Kidney capillary endothelial cell (primary cell): Measurements from ENCODE around the gene LONRF2.

Source experiments
- DNase-seq: peaks from one replicate; pipeline ENCODE4 v3.0.0-alpha.2; 2018; ENCODE audit warnings: low spot score

The LONRF2 gene

GRCh38 chr2:100235581-100235980, 86.7 kb downstream of the LONRF2 start:
- DNase-seq = no peak

DNA sequence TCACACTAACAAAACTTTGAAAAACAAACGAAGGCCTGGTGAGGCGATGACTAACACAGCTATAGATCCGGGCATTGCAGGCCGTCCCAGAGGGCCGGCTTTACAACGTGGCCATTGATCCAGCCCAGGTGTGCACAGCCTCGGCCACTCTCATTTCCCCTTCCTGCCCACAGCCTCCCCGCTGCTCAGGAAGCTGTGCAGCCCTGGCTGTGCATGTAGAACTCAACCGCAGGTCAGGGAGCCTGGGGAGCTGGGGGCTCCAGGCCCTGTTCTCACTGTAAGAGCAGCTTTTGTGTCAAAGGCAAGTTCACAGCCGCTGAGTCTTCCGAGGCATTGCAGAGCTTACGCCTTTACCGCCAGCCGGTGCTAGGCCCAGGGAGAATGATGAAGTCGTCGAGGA, 87.2 kb downstream of the LONRF2 start:
- no peak for DNase-seq

GRCh38 chr2:100234141-100234540, 88.2 kb downstream of the LONRF2 start:
- DNase-seq = no peak

- no peak for DNase-seq
Observed at GRCh38 chr2:100233061-100233460, 89.2 kb downstream of the LONRF2 start.

DNA sequence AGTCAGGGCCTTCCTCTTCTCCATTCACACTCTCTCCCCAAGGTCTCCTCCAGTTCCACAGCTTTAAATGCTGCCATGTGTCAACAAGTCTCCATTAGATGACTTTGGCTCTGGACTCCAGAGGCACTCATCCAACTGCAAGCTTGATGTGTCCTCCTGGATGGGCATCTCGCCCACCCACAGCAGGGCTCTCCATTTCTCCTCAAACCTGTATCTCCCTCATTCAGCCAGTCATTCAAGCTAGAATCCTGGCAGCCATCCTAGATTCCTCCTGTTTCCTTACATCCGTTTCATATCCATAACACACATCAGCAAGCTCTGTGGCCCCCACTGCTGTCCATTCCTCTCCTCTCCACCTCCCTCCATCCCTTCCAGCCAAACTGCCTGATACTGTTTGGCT, 91.5 kb downstream of the LONRF2 start:
- DNase-seq = no peak

DNA sequence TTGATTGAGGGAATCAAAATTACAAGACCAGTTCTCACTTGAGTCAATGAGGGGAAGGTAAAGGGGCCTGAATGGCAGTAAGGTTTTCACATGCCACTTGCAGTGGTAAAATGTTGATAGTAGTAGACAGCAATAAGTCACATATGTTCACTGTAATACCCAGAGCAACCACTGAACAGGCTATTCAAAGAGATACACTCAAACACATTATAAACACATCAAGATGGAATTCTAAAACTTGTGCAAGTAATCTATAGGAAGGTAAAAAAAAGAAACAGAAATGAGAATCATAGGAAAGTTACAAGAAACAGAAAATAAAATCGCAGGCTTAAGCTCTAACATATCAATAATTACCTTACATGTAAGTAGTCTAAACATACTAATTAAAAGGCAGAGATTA, 93.3 kb downstream of the LONRF2 start:
- DNase-seq = no peak

GRCh38 chr2:100228415-100228814, 93.9 kb downstream of the LONRF2 start:
- no peak for DNase-seq

DNA sequence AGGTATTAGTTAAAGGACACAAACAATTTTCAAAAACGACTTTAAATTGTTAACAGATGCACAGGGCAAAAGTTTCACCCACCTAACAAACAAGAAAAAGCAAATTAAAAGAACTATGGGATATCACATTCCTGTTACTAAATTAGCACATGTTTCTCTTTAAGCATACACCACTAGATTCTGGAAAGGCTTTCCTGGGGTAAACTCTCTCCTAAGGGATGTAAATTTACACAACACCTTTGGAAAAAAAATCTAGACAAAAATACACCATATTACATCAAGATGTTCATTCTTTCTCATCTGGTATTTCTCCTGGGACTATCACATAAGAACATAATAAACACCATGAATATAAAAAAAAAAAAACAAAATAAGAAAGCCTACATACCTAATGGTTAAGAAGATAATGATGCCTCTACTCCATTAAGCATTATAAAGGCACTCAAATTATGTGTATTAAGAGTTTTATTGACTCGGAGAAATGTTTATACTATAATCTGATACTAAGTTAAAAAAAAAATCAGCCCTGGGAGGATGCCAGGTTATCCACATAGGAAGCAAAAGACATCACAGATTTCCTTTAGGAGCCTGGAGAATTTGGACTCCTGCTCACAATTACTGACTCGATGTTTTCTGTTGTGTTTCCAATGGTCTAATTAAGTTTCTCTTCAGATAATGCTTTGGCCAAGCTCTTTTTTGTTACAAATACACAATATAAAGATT, 97.2 kb downstream of the LONRF2 start:
- DNase-seq = no peak

- no peak for DNase-seq
Observed at GRCh38 chr2:100223502-100223901, 98.8 kb downstream of the LONRF2 start.
